ENCODE results near the gene AK2. TPM values are rescaled to one million over a fixed set of nuclear protein-coding genes. Genes with fewer than 3 reads are reported as not detected.
A peak's percentile ranks its signal among the peaks of the same experiment; 100 is the strongest.

The AK2 gene
- total RNA-seq, 2 donors from 2014 or later, result 114 to 118 TPM

GRCh38 chr1:33085332-33085731, 48.6 kb upstream of the AK2 start:
- Histone ChIP-seq H3K27ac (ENCODE audit: low read depth, low read length) (no peak overlapping the region), H3K9me3 (ENCODE audit: control insufficient read depth, low read length) (no peaks in the 10 kb centered on the region), H3K9ac (ENCODE audit: extremely low read depth, low read length, poor library complexity, severe bottlenecking) (no peak overlapping the region), H3K4me3 (ENCODE audit: low read length) (no peak overlapping the region), H3K36me3 (ENCODE audit: control insufficient read depth, insufficient read depth, low read length) (no peaks in the 10 kb centered on the region), H3K4me1 (ENCODE audit: control insufficient read depth, insufficient read depth, low read length) (no peaks in the 10 kb centered on the region), H3K27me3 (ENCODE audit: control insufficient read depth, insufficient read depth, low read length, poor library complexity, severe bottlenecking) (peaks cover 51% of the 10 kb centered on the region)
- Mint-ChIP-seq H3K27ac (no peak overlapping the region), H3K4me1 (peaks cover 3% of the 10 kb centered on the region), H3K36me3 (ENCODE audit: low read depth) (no peaks in the 10 kb centered on the region), H3K9me3 (no peaks in the 10 kb centered on the region), H3K27me3 (ENCODE audit: insufficient read depth) (peaks cover 53% of the 10 kb centered on the region), H3K4me3 (no peak overlapping the region)
- WGBS, 2 experiments (ENCODE audit: insufficient coverage in 1 of 2, insufficient read length in 1 of 2), result 90 to 92% methylated on average over 3 to 4 of the region's 4 CpGs
- TF ChIP-seq CTCF (conservative IDR thresholded peaks at IDR 0.05), result no peak
- no peak for DNase-seq

- no peak for DNase-seq
- H3K36me3 Mint-ChIP-seq (ENCODE audit: low read depth), result no peaks in the 10 kb centered on the region
- peaks cover 51% of the 10 kb centered on the region for H3K27me3 ChIP-seq (ENCODE audit: control insufficient read depth, insufficient read depth, low read length, poor library complexity, severe bottlenecking)
- H3K4me3 Mint-ChIP-seq, result no peak overlapping the region
- no peaks in the 10 kb centered on the region for H3K36me3 ChIP-seq (ENCODE audit: control insufficient read depth, insufficient read depth, low read length)
- H3K4me3 ChIP-seq (ENCODE audit: low read length), result no peak overlapping the region
- no peaks in the 10 kb centered on the region for H3K9me3 ChIP-seq (ENCODE audit: control insufficient read depth, low read length)
- 77 to 82% methylated on average over 4 to 6 of the region's 6 CpGs for WGBS, 2 experiments (ENCODE audit: insufficient coverage in 1 of 2, insufficient read length in 1 of 2)
- peaks cover 4% of the 10 kb centered on the region for H3K4me1 Mint-ChIP-seq
- H3K9ac ChIP-seq (ENCODE audit: extremely low read depth, low read length, poor library complexity, severe bottlenecking), result no peak overlapping the region
- no peak for TF ChIP-seq CTCF (conservative IDR thresholded peaks at IDR 0.05)
- no peak overlapping the region for H3K27ac Mint-ChIP-seq
- H3K27me3 Mint-ChIP-seq (ENCODE audit: insufficient read depth), result peaks cover 64% of the 10 kb centered on the region
- H3K27ac ChIP-seq (ENCODE audit: low read depth, low read length), result no peak overlapping the region
- no peaks in the 10 kb centered on the region for H3K9me3 Mint-ChIP-seq
- no peaks in the 10 kb centered on the region for H3K4me1 ChIP-seq (ENCODE audit: control insufficient read depth, insufficient read depth, low read length)
Measured at GRCh38 chr1:33082575-33083108, 46.0 kb upstream of the AK2 start.

- peak; percentile 71 for DNase-seq
- 8 to 13% methylated on average over 15 to 35 of the region's 35 CpGs for WGBS, 2 experiments (ENCODE audit: insufficient coverage in 1 of 2, insufficient read length in 1 of 2)
- Histone ChIP-seq H3K9me3 (ENCODE audit: control insufficient read depth, low read length) (no peaks in the 10 kb centered on the region), H3K27me3 (ENCODE audit: control insufficient read depth, insufficient read depth, low read length, poor library complexity, severe bottlenecking) (peaks cover 51% of the 10 kb centered on the region), H3K4me3 (ENCODE audit: low read length) (peak overlapping the region; percentile 83), H3K36me3 (ENCODE audit: control insufficient read depth, insufficient read depth, low read length) (no peaks in the 10 kb centered on the region), H3K4me1 (ENCODE audit: control insufficient read depth, insufficient read depth, low read length) (no peaks in the 10 kb centered on the region), H3K9ac (ENCODE audit: extremely low read depth, low read length, poor library complexity, severe bottlenecking) (no peak overlapping the region), H3K27ac (ENCODE audit: low read depth, low read length) (no peak overlapping the region)
- no peak overlapping the region for H3K27ac Mint-ChIP-seq
- H3K27me3 Mint-ChIP-seq (ENCODE audit: insufficient read depth), result peaks cover 64% of the 10 kb centered on the region
- H3K4me3 Mint-ChIP-seq, result peak overlapping the region; percentile 61
- no peaks in the 10 kb centered on the region for H3K9me3 Mint-ChIP-seq
- TF ChIP-seq CTCF (conservative IDR thresholded peaks at IDR 0.05), result no peak
- no peaks in the 10 kb centered on the region for H3K36me3 Mint-ChIP-seq (ENCODE audit: low read depth)
- peaks cover 4% of the 10 kb centered on the region for H3K4me1 Mint-ChIP-seq
Measured at GRCh38 chr1:33081554-33082305, 45.0 kb upstream of the AK2 start.
